Vagina (tissue), 2 donors: ENCODE measurements around the gene PPM1D. TPM values are rescaled to one million over a fixed set of nuclear protein-coding genes. Genes with fewer than 3 reads are reported as not detected.
A peak's percentile ranks its signal among the peaks of the same experiment; 100 is the strongest.

Experiments used
- DNase-seq, 2 donors: peaks; one replicate each; pipeline ENCODE4 v3.0.0-alpha.2; 2017; ENCODE audit errors: extremely low spot score in 2 of 2
- H3K27ac ChIP-seq: fragments of 200-600 bp; sonication (generic); one replicate; pipeline ENCODE4 v1.5.1; 2019
- H3K27me3 ChIP-seq: fragments of 200-600 bp; sonication (generic); one replicate; pipeline ENCODE4 v1.5.1; 2019
- H3K36me3 ChIP-seq, 2 donors: fragments of 200-600 bp; sonication (generic); one replicate each; pipeline ENCODE4 v1.5.1; 2017 to 2019
- H3K4me1 ChIP-seq: fragments of 200-600 bp; sonication (generic); one replicate; pipeline ENCODE4 v1.5.1; 2019
- H3K4me3 ChIP-seq, 2 donors: fragments of 200-600 bp; sonication (generic); 1 replicate in 1 of 2; 2 replicates in 1 of 2; pipeline ENCODE4 v1.5.1; 2016 to 2019
- H3K9me3 ChIP-seq: fragments of 200-600 bp; sonication (generic); one replicate; pipeline ENCODE4 v1.5.1; 2019
- CTCF ChIP-seq, 3 experiments: fragments of 450-650 bp in 2 of 3; fragments of 200-600 bp in 1 of 3; sonication (generic) in 1 of 3; IDR thresholded peaks; one replicate each; pipeline ENCODE4 v1.5.1; 2017 to 2019; ENCODE audit warnings: antibody characterized with exemption in 3 of 3, mild to moderate bottlenecking in 2 of 3, moderate library complexity in 2 of 3
- POLR2A ChIP-seq, 2 donors: fragments of 450-650 bp; IDR thresholded peaks; one replicate each; pipeline ENCODE4 v1.6.1; 2017; ENCODE audit warnings: antibody characterized with exemption in 2 of 2, mild to moderate bottlenecking in 2 of 2, moderate library complexity in 2 of 2
- POLR2AphosphoS5 ChIP-seq, 2 donors: sonication (generic); formaldehyde crosslinking; IDR thresholded peaks; one replicate each; pipeline ENCODE4 v1.9.0; 2017; ENCODE audit warnings: antibody characterized with exemption in 2 of 2, mild to moderate bottlenecking in 2 of 2, low read depth in 1 of 2; ENCODE audit not compliant: insufficient read depth in 1 of 2
- intact Hi-C: fragments of 100-400 bp; cut with DNase I; formaldehyde crosslinking; loops from one replicate; pipeline ENCODE4 v1.15.1; 2023
- total RNA-seq: library from RNA; depleted of rRNA; stranded (reverse); fragments of >200 nt; gene quantifications from one replicate; pipeline ENCODE4 v1.2.3, GENCODE V29; 2016

Gene PPM1D
- total RNA-seq, 1 donor from 2014 or later: 9.8 TPM

GRCh38 chr17:60640503-60640902 lies 40.5 kb downstream of the PPM1D start:
- H3K27ac ChIP-seq: no peak overlapping the region
- H3K27me3 ChIP-seq: no peaks in the 10 kb centered on the region
- peaks cover 10% of the 10 kb centered on the region for H3K4me1 ChIP-seq
- no peak for DNase-seq
- intact Hi-C loops: no loop called here
- H3K36me3 ChIP-seq: peaks cover 0 to 10% of the 10 kb centered on the region in 2 donors
- TF ChIP-seq POLR2A (IDR thresholded peaks at IDR 0.05): no peak
- no peak for TF ChIP-seq CTCF (IDR thresholded peaks at IDR 0.05)
- TF ChIP-seq POLR2AphosphoS5 (IDR thresholded peaks at IDR 0.05; ENCODE audit: insufficient read depth in 1 of 2, low read depth in 1 of 2): no peak
- no peaks in the 10 kb centered on the region for H3K9me3 ChIP-seq
- H3K4me3 ChIP-seq: no peak overlapping the region

- Histone ChIP-seq H3K27ac (no peak overlapping the region), H3K9me3 (no peaks in the 10 kb centered on the region), H3K27me3 (no peaks in the 10 kb centered on the region), H3K4me1 (peaks cover 10% of the 10 kb centered on the region), H3K36me3 (peaks cover 0 to 5% of the 10 kb centered on the region in 2 donors), H3K4me3 (no peak overlapping the region)
- TF ChIP-seq POLR2AphosphoS5 (IDR thresholded peaks at IDR 0.05; ENCODE audit: insufficient read depth in 1 of 2, low read depth in 1 of 2) (no peak), CTCF (IDR thresholded peaks at IDR 0.05) (no peak), POLR2A (IDR thresholded peaks at IDR 0.05) (no peak)
- intact Hi-C loops: no loop called here
- no peak for DNase-seq
Measured at GRCh38 chr17:60641126-60641525, 41.1 kb downstream of the PPM1D start.

GRCh38 chr17:60641810-60642220 lies 41.8 kb downstream of the PPM1D start:
- Histone ChIP-seq H3K4me1 (peaks cover 10% of the 10 kb centered on the region), H3K27ac (no peak overlapping the region), H3K36me3 (no peaks in the 10 kb centered on the region), H3K4me3 (no peak overlapping the region), H3K27me3 (no peaks in the 10 kb centered on the region), H3K9me3 (no peaks in the 10 kb centered on the region)
- no peak for TF ChIP-seq POLR2AphosphoS5 (IDR thresholded peaks at IDR 0.05; ENCODE audit: insufficient read depth in 1 of 2, low read depth in 1 of 2)
- TF ChIP-seq CTCF (IDR thresholded peaks at IDR 0.05): peak in 1 of 3 experiments; percentile 10
- TF ChIP-seq POLR2A (IDR thresholded peaks at IDR 0.05): no peak
- DNase-seq: no peak
- intact Hi-C loops: no loop called here

- peaks cover 10% of the 10 kb centered on the region for H3K4me1 ChIP-seq
- no peaks in the 10 kb centered on the region for H3K9me3 ChIP-seq
- no peak overlapping the region for H3K4me3 ChIP-seq
- no peaks in the 10 kb centered on the region for H3K27me3 ChIP-seq
- H3K27ac ChIP-seq: no peak overlapping the region
- DNase-seq: no peak
- peaks cover 0 to 15% of the 10 kb centered on the region in 2 donors for H3K36me3 ChIP-seq
- no peak for TF ChIP-seq CTCF (IDR thresholded peaks at IDR 0.05)
- no peak for TF ChIP-seq POLR2AphosphoS5 (IDR thresholded peaks at IDR 0.05; ENCODE audit: insufficient read depth in 1 of 2, low read depth in 1 of 2)
- TF ChIP-seq POLR2A (IDR thresholded peaks at IDR 0.05): no peak
- intact Hi-C loops: no loop called here
Measured at GRCh38 chr17:60645918-60646523, 46.0 kb downstream of the PPM1D start.

- H3K4me3 ChIP-seq: no peak overlapping the region
- no peaks in the 10 kb centered on the region for H3K27me3 ChIP-seq
- H3K36me3 ChIP-seq: peaks cover 0 to 15% of the 10 kb centered on the region in 2 donors
- H3K9me3 ChIP-seq: no peaks in the 10 kb centered on the region
- TF ChIP-seq POLR2AphosphoS5 (IDR thresholded peaks at IDR 0.05; ENCODE audit: insufficient read depth in 1 of 2, low read depth in 1 of 2): no peak
- TF ChIP-seq POLR2A (IDR thresholded peaks at IDR 0.05): no peak
- TF ChIP-seq CTCF (IDR thresholded peaks at IDR 0.05): no peak
- intact Hi-C loops: no loop called here
- H3K4me1 ChIP-seq: peaks cover 10% of the 10 kb centered on the region
- DNase-seq: no peak
- no peak overlapping the region for H3K27ac ChIP-seq
Measured at GRCh38 chr17:60646701-60647100, 46.7 kb downstream of the PPM1D start.
